H9 (cell line): ENCODE measurements around the gene MEGF10. TPM values are rescaled to one million over a fixed set of nuclear protein-coding genes. Genes with fewer than 3 reads are reported as not detected.
A peak's percentile ranks its signal among the peaks of the same experiment; 100 is the strongest.

Experiments
- DNase-seq: peaks from one replicate; pipeline ENCODE4 v3.0.0-alpha.2; 2017
- H2AFZ ChIP-seq: one replicate; pipeline ENCODE4 v1.6.1; 2013; ENCODE audit warnings: mild to moderate bottlenecking, low read length, control low read depth, moderate library complexity
- H2AK5ac ChIP-seq: 2 replicates; pipeline ENCODE4 v1.6.1; 2013; ENCODE audit warnings: low read length, control low read depth, mixed read lengths; ENCODE audit not compliant: insufficient read length
- H2BK120ac ChIP-seq: one replicate; pipeline ENCODE4 v1.6.1; 2013; ENCODE audit warnings: low read depth, mild to moderate bottlenecking, low read length, control low read depth, inconsistent platforms; ENCODE audit not compliant: poor library complexity, severe bottlenecking
- H2BK12ac ChIP-seq: 2 replicates; pipeline ENCODE4 v1.6.1; 2013; ENCODE audit warnings: low read length, control low read depth, mixed read lengths, low read depth; ENCODE audit not compliant: insufficient read length
- H2BK15ac ChIP-seq: 2 replicates; pipeline ENCODE4 v1.6.1; 2013; ENCODE audit warnings: low read depth, low read length, control low read depth
- H2BK20ac ChIP-seq: one replicate; pipeline ENCODE4 v1.6.1; 2013; ENCODE audit warnings: low read depth, mild to moderate bottlenecking, low read length, control low read depth, inconsistent platforms; ENCODE audit not compliant: poor library complexity, severe bottlenecking
- H2BK5ac ChIP-seq: 2 replicates; pipeline ENCODE4 v1.6.1; 2013; ENCODE audit warnings: low read length, control low read depth, mixed read lengths; ENCODE audit not compliant: insufficient read length
- H3K14ac ChIP-seq: 2 replicates; pipeline ENCODE4 v1.6.1; 2013; ENCODE audit warnings: low read length, control low read depth; ENCODE audit not compliant: insufficient read depth
- H3K18ac ChIP-seq: 2 replicates; pipeline ENCODE4 v1.6.1; 2013; ENCODE audit warnings: low read depth, mild to moderate bottlenecking, mixed read lengths, low read length, control low read depth; ENCODE audit not compliant: insufficient read length
- H3K23ac ChIP-seq: 2 replicates; pipeline ENCODE4 v1.6.1; 2013; ENCODE audit warnings: low read length, control low read depth, mixed read lengths, low read depth; ENCODE audit not compliant: insufficient read length
- H3K23me2 ChIP-seq: 2 replicates; pipeline ENCODE4 v1.6.1; 2013; ENCODE audit warnings: low read depth, mild to moderate bottlenecking, mixed read lengths, low read length, control low read depth; ENCODE audit not compliant: insufficient read length, poor library complexity, severe bottlenecking
- H3K27ac ChIP-seq: 2 replicates; pipeline ENCODE4 v1.5.1; 2013; ENCODE audit warnings: low read length, control low read depth, mixed read lengths, low read depth; ENCODE audit not compliant: insufficient read length
- H3K27me3 ChIP-seq: 2 replicates; pipeline ENCODE4 v1.6.1; 2013; ENCODE audit warnings: low read length, control low read depth, inconsistent platforms; ENCODE audit not compliant: insufficient read depth
- H3K4ac ChIP-seq: 2 replicates; pipeline ENCODE4 v1.6.1; 2013; ENCODE audit warnings: low read depth, mild to moderate bottlenecking, control low read depth, inconsistent platforms, low read length, moderate library complexity
- H3K4me1 ChIP-seq: 2 replicates; pipeline ENCODE4 v1.6.1; 2013; ENCODE audit warnings: low read length, control low read depth, inconsistent platforms; ENCODE audit not compliant: insufficient read depth
- H3K4me2 ChIP-seq: 2 replicates; pipeline ENCODE4 v1.6.1; 2013; ENCODE audit warnings: low read length, control low read depth, mixed read lengths; ENCODE audit not compliant: insufficient read length, insufficient read depth
- H3K56ac ChIP-seq: 2 replicates; pipeline ENCODE4 v1.6.1; 2013; ENCODE audit warnings: low read depth, mild to moderate bottlenecking, mixed read lengths, low read length, control low read depth; ENCODE audit not compliant: insufficient read length
- H3K79me1 ChIP-seq: 2 replicates; pipeline ENCODE4 v1.6.1; 2013; ENCODE audit warnings: low read depth, mild to moderate bottlenecking, moderate library complexity, low read length, control low read depth, inconsistent platforms; ENCODE audit not compliant: insufficient read depth, poor library complexity, severe bottlenecking
- H3K79me2 ChIP-seq: 2 replicates; pipeline ENCODE4 v1.6.1; 2013; ENCODE audit warnings: low read length, control low read depth, inconsistent platforms; ENCODE audit not compliant: insufficient read depth
- H3K9ac ChIP-seq: 2 replicates; pipeline ENCODE4 v1.6.1; 2013; ENCODE audit warnings: low read length, control low read depth, mixed read lengths; ENCODE audit not compliant: insufficient read length; ENCODE audit errors: extremely low read depth
- H3K9me3 ChIP-seq: one replicate; pipeline ENCODE4 v1.6.1; 2013; ENCODE audit warnings: low read depth, low read length, inconsistent platforms; ENCODE audit not compliant: control insufficient read depth
- H3T11ph ChIP-seq: one replicate; pipeline ENCODE4 v1.6.1; 2013; ENCODE audit warnings: mild to moderate bottlenecking, low read length, control low read depth, inconsistent platforms
- H4K20me1 ChIP-seq: one replicate; pipeline ENCODE4 v1.6.1; 2013; ENCODE audit not compliant: control insufficient read depth, insufficient read length, insufficient read depth
- H4K5ac ChIP-seq: 2 replicates; pipeline ENCODE4 v1.6.1; 2013; ENCODE audit warnings: low read depth, mild to moderate bottlenecking, mixed read lengths, low read length, control low read depth; ENCODE audit not compliant: insufficient read length
- H4K8ac ChIP-seq: replicated peaks from 2 replicates; pipeline ENCODE4 v1.6.1; 2013; ENCODE audit warnings: low read length, control low read depth, mixed read lengths, low read depth; ENCODE audit not compliant: insufficient read length
- H4K91ac ChIP-seq: 2 replicates; pipeline ENCODE4 v1.6.1; 2013; ENCODE audit warnings: low read depth, mild to moderate bottlenecking, moderate library complexity, mixed read lengths, low read length, control low read depth; ENCODE audit not compliant: insufficient read length
- H3K27ac Mint-ChIP-seq, 3 experiments: 2 replicates in 2 of 3; 3 replicates in 1 of 3; pipeline ENCODE4 v1.8.0; 2020 to 2021; ENCODE audit warnings: mixed read lengths in 3 of 3, mild to moderate bottlenecking in 1 of 3, moderate library complexity in 1 of 3
- H3K27me3 Mint-ChIP-seq: 2 replicates; pipeline ENCODE4 v1.8.0; 2021; ENCODE audit warnings: low read depth, mild to moderate bottlenecking, moderate library complexity, mixed read lengths
- H3K36me3 Mint-ChIP-seq, 3 experiments: 2 replicates in 2 of 3; 3 replicates in 1 of 3; pipeline ENCODE4 v1.8.0; 2020 to 2021; ENCODE audit warnings: low read depth in 3 of 3, mixed read lengths in 3 of 3; ENCODE audit not compliant: insufficient read depth in 1 of 3
- H3K4me1 Mint-ChIP-seq, 2 experiments: 2 replicates each; pipeline ENCODE4 v1.8.0; 2020; ENCODE audit warnings: mixed read lengths in 2 of 2
- H3K4me3 Mint-ChIP-seq, 2 experiments: 2 replicates in 1 of 2; 3 replicates in 1 of 2; pipeline ENCODE4 v1.8.0; 2020 to 2021; ENCODE audit warnings: mild to moderate bottlenecking in 2 of 2, mixed read lengths in 2 of 2, moderate library complexity in 1 of 2
- H3K9me3 Mint-ChIP-seq, 2 experiments: 2 replicates in 1 of 2; 3 replicates in 1 of 2; pipeline ENCODE4 v1.8.0; 2020; ENCODE audit warnings: mild to moderate bottlenecking in 2 of 2, mixed read lengths in 2 of 2, moderate library complexity in 1 of 2
- WGBS: extraction: QIAGEN DNeasy Blood & Tissue Kit; methylation state at CpG from one replicate; pipeline ENCODE4 v1.1.7; 2013; ENCODE audit warnings: missing lambda C conversion rate, low lambda C conversion rate, mixed read lengths; ENCODE audit not compliant: insufficient read length; ENCODE audit errors: extremely low coverage; 5-methylcytosine and 5-hydroxymethylcytosine counted together
- total RNA-seq: library from RNA; stranded (reverse); gene quantifications from 2 replicates; pipeline ENCODE4 v1.2.1, GENCODE V29; 2021
- TF ChIP-seq, protein P1 (sequence below): fragments of 200-600 bp; sonication (generic); conservative IDR thresholded peaks from 3 replicates; pipeline ENCODE4 v1.8.0; 2021; ENCODE audit warnings: antibody characterized with exemption, mild to moderate bottlenecking

MEGF10 gene
- total RNA-seq, 1 experiment from 2014 or later: 36.5 TPM

DNA sequence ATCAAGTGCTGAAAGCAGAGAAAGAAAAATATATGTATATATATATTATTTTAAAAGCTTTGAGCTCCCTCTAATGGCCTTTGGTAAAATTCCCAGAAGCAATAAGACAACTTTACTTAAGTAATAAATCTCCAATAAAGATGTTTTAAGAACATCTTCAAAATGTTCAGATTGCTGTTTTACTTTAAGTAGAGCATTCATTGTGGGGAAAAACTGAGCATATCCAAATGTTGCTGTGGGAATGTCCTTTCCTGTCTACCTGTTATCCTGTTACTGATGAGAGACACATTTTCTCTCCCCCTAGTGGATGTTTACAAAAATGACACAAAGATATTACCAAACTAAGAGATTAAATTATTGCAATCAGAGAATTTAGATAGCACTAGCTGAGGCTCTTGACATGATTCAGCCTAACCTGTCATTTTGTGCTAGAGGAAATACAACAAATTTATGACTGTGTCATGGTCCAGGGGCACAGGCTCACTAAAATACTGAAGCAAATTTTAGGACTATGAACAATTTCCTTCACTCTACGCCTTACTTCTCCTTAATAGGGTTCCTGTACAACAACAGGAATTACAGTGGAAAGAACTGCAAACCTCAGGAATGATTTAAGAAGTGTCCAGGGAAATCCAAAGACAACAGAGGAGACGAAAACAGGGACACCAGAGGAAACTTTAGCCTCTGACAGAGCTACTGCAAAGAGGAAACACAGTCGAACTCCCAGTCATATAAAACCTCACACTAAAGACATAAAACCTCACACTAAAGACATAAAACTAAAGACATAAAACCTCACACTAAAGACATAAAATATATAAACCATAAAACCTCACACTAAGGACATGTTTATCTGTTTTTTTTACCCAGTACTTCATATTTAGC, 202.5 kb downstream of the MEGF10 start:
- no peak overlapping the region for H2BK20ac ChIP-seq
- peaks cover 5% of the 10 kb centered on the region for H3K9me3 ChIP-seq
- WGBS: no CpG with 5 or more reads among the region's 3 CpGs
- DNase-seq: no peak
- peaks cover 8 to 11% of the 10 kb centered on the region in 2 experiments for H3K9me3 Mint-ChIP-seq
- no peak overlapping the region for H3K56ac ChIP-seq
- 0 out of 7 replicates have a peak overlapping the region, but pooled peaks of 1 of the 3 experiments have one; percentile 42 for H3K27ac Mint-ChIP-seq
- H3K4me1 ChIP-seq: no peaks in the 10 kb centered on the region
- no peak overlapping the region for H4K8ac ChIP-seq
- H2BK5ac ChIP-seq: no peak overlapping the region
- H2BK15ac ChIP-seq: no peak overlapping the region
- H4K91ac ChIP-seq: no peak overlapping the region
- no peak overlapping the region for H3K9ac ChIP-seq
- H3K14ac ChIP-seq: no peak overlapping the region
- H3K27me3 Mint-ChIP-seq: peaks cover 1% of the 10 kb centered on the region; the same call in 1 of the 2 replicates
- H3K36me3 Mint-ChIP-seq: peaks cover 0 to 12% (median 6%) of the 10 kb centered on the region in 3 experiments; a peak in 3 of 7 replicates
- H3K27ac ChIP-seq: no peak overlapping the region
- no peak overlapping the region for H2AFZ ChIP-seq
- no peak overlapping the region for H3K4me3 Mint-ChIP-seq
- TF ChIP-seq, protein P1, sequence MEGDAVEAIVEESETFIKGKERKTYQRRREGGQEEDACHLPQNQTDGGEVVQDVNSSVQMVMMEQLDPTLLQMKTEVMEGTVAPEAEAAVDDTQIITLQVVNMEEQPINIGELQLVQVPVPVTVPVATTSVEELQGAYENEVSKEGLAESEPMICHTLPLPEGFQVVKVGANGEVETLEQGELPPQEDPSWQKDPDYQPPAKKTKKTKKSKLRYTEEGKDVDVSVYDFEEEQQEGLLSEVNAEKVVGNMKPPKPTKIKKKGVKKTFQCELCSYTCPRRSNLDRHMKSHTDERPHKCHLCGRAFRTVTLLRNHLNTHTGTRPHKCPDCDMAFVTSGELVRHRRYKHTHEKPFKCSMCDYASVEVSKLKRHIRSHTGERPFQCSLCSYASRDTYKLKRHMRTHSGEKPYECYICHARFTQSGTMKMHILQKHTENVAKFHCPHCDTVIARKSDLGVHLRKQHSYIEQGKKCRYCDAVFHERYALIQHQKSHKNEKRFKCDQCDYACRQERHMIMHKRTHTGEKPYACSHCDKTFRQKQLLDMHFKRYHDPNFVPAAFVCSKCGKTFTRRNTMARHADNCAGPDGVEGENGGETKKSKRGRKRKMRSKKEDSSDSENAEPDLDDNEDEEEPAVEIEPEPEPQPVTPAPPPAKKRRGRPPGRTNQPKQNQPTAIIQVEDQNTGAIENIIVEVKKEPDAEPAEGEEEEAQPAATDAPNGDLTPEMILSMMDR: peak; percentile 96
- no peaks in the 10 kb centered on the region for H3K27me3 ChIP-seq
- no peak overlapping the region for H3K4me2 ChIP-seq
- no peak overlapping the region for H3K23ac ChIP-seq
- no peak overlapping the region for H4K5ac ChIP-seq
- H2AK5ac ChIP-seq: no peak overlapping the region
- H4K20me1 ChIP-seq: no peaks in the 10 kb centered on the region
- H2BK12ac ChIP-seq: no peak overlapping the region
- no peaks in the 10 kb centered on the region for H3K79me2 ChIP-seq
- no peak overlapping the region for H3T11ph ChIP-seq
- no peaks in the 10 kb centered on the region for H3K23me2 ChIP-seq
- no peak overlapping the region for H2BK120ac ChIP-seq
- H3K4me1 Mint-ChIP-seq: no peaks in the 10 kb centered on the region; a peak in 1 of 4 replicates
- no peak overlapping the region for H3K4ac ChIP-seq
- H3K79me1 ChIP-seq: no peaks in the 10 kb centered on the region
- H3K18ac ChIP-seq: no peak overlapping the region
